Mucosa of descending colon (tissue), 3 donors: ENCODE data around the gene TTC17. TPM values are rescaled to one million over a fixed set of nuclear protein-coding genes. Genes with fewer than 3 reads are reported as not detected.

Source experiments
- ATAC-seq: fragments of 200-7000 bp; cut with Tn5 transposase; one replicate; pipeline ENCODE4 v1.9.1; 2020; ENCODE audit warnings: mild to moderate bottlenecking, moderate library complexity
- DNase-seq, 3 donors: peaks; one replicate each; pipeline ENCODE4 v3.0.0-alpha.2; 2020
- H3K36me3 ChIP-seq: fragments of 200-600 bp; one replicate; pipeline ENCODE4 v1.8.0; 2021; ENCODE audit warnings: low read depth, mild to moderate bottlenecking
- H3K4me1 ChIP-seq: fragments of 200-600 bp; one replicate; pipeline ENCODE4 v1.8.0; 2021; ENCODE audit warnings: low read depth, mild to moderate bottlenecking
- H3K4me3 ChIP-seq: fragments of 200-600 bp; one replicate; pipeline ENCODE4 v1.8.0; 2021; ENCODE audit warnings: mild to moderate bottlenecking
- H3K9me3 ChIP-seq: fragments of 200-600 bp; one replicate; pipeline ENCODE4 v1.8.0; 2021; ENCODE audit warnings: mild to moderate bottlenecking
- CTCF ChIP-seq: fragments of 200-600 bp; IDR thresholded peaks from one replicate; pipeline ENCODE4 v1.8.0; 2022; ENCODE audit warnings: antibody characterized with exemption, mild to moderate bottlenecking
- intact Hi-C, 2 donors: fragments of 100-400 bp; cut with DNase I in 1 of 2; cut with micrococcal nuclease in 1 of 2; formaldehyde crosslinking; loops; one replicate each; pipeline versions ENCODE4 v1.11.0 to v1.11.1; 2022; cut with DNase I, micrococcal nuclease
- total RNA-seq, 3 donors: library from RNA; stranded (reverse); fragmentation: NEBNext Ultra II Directional in 2 of 3; extraction: Animal tissue kit (Norgen Biotek cat#: 25700) in 2 of 3; gene quantifications; one replicate each; pipeline versions ENCODE4 v1.2.1 to v1.2.4, GENCODE V29; 2021 to 2023
- donor health status: DM: no; HTN: no; CAD: no; lungs with moderate emphysema.
- donor health status: DM: no; HTN: no; CAD: no.
- donor health status: DM: no; HTN: yes; CAD: no.

Gene TTC17
- total RNA-seq, 3 donors from 2014 or later: 68.3 to 100 (median 78.7) TPM

- intact Hi-C loops: no loop called here
- Histone ChIP-seq H3K4me3 (no peak overlapping the region), H3K36me3 (no peaks in the 10 kb centered on the region), H3K4me1 (no peaks in the 10 kb centered on the region), H3K9me3 (no peaks in the 10 kb centered on the region)
- no peak for TF ChIP-seq CTCF
- DNase-seq (no peak), ATAC-seq (no peak)
Measured at GRCh38 chr11:43518408-43519160, 159.9 kb downstream of the TTC17 start.

- ATAC-seq (no peak), DNase-seq (no peak)
- TF ChIP-seq CTCF: no peak
- H3K36me3 ChIP-seq: no peaks in the 10 kb centered on the region
- no peaks in the 10 kb centered on the region for H3K9me3 ChIP-seq
- H3K4me3 ChIP-seq: no peak overlapping the region
- intact Hi-C loops: no loop called here
- H3K4me1 ChIP-seq: no peaks in the 10 kb centered on the region
Measured at GRCh38 chr11:43521471-43521870, 162.8 kb downstream of the TTC17 start.

- no peak overlapping the region for H3K4me3 ChIP-seq
- intact Hi-C loops: no loop called here
- no peaks in the 10 kb centered on the region for H3K4me1 ChIP-seq
- DNase-seq (no peak), ATAC-seq (no peak)
- no peaks in the 10 kb centered on the region for H3K9me3 ChIP-seq
- H3K36me3 ChIP-seq: no peaks in the 10 kb centered on the region
- no peak for TF ChIP-seq CTCF
Measured at GRCh38 chr11:43523632-43524031, 164.9 kb downstream of the TTC17 start.

GRCh38 chr11:43532041-43532440, 173.3 kb downstream of the TTC17 start:
- TF ChIP-seq CTCF: no peak
- ATAC-seq (no peak), DNase-seq (no peak)
- Histone ChIP-seq H3K4me1 (no peaks in the 10 kb centered on the region), H3K9me3 (no peaks in the 10 kb centered on the region), H3K4me3 (no peak overlapping the region), H3K36me3 (no peaks in the 10 kb centered on the region)
- intact Hi-C loops: no loop called here

GRCh38 chr11:43537833-43538615, 179.3 kb downstream of the TTC17 start:
- Histone ChIP-seq H3K36me3 (no peaks in the 10 kb centered on the region), H3K9me3 (no peaks in the 10 kb centered on the region), H3K4me3 (no peak overlapping the region), H3K4me1 (no peaks in the 10 kb centered on the region)
- no peak for DNase-seq
- no peak for ATAC-seq
- intact Hi-C loops: no loop called here
- TF ChIP-seq CTCF: no peak
